WTC11 (cell line): Measurements from ENCODE around the gene INHA. TPM values are rescaled to one million over a fixed set of nuclear protein-coding genes. Genes with fewer than 3 reads are reported as not detected.

ENCODE experiments used
- ATAC-seq: fragments of 200-7000 bp; cut with Tn5 transposase; 2 replicates; pipeline ENCODE4 v1.10.0; 2021; ENCODE audit warnings: mild to moderate bottlenecking, moderate library complexity
- CTCF ChIA-PET: fragments of 300-600 bp; sonication (Branson Sonifier 250); formaldehyde crosslinking; loops from one replicate; lab custom pipeline; 2021; ENCODE audit warnings: antibody characterized with exemption; lab: Charles Lee
- POLR2A ChIA-PET: fragments of 350-600 bp; sonication (Branson Sonifier 250); formaldehyde crosslinking; loops from one replicate; lab custom pipeline; 2021; ENCODE audit warnings: antibody characterized with exemption; lab: Charles Lee
- DNase-seq: peaks from one replicate; pipeline ENCODE4 v3.0.0; 2021; ENCODE audit warnings: low spot score
- H3K27ac Mint-ChIP-seq: 2 replicates; pipeline ENCODE4 v1.8.0; 2021; ENCODE audit warnings: mixed read lengths
- H3K27me3 Mint-ChIP-seq: 2 replicates; pipeline ENCODE4 v1.8.0; 2021; ENCODE audit warnings: low read depth, mild to moderate bottlenecking, moderate library complexity, mixed read lengths
- H3K36me3 Mint-ChIP-seq: 2 replicates; pipeline ENCODE4 v1.8.0; 2021; ENCODE audit warnings: mixed read lengths
- H3K4me1 Mint-ChIP-seq: 2 replicates; pipeline ENCODE4 v1.8.0; 2022; ENCODE audit warnings: mixed read lengths
- H3K4me3 Mint-ChIP-seq: 2 replicates; pipeline ENCODE4 v1.8.0; 2021; ENCODE audit warnings: mild to moderate bottlenecking, moderate library complexity, mixed read lengths
- H3K9me3 Mint-ChIP-seq: 2 replicates; pipeline ENCODE4 v1.8.0; 2021; ENCODE audit warnings: mixed read lengths
- E2F4 ChIP-seq: sonication (generic); formaldehyde crosslinking; IDR thresholded peaks from 2 replicates; pipeline ENCODE4 v1.8.1; 2022; ENCODE audit warnings: low read depth, mild to moderate bottlenecking, moderate library complexity, missing genetic modification reagents, borderline replicate concordance
- E2F5 ChIP-seq: sonication (generic); formaldehyde crosslinking; IDR thresholded peaks from 2 replicates; pipeline ENCODE4 v1.8.1; 2022; ENCODE audit warnings: mild to moderate bottlenecking, moderate library complexity, missing genetic modification reagents
- ELF4 ChIP-seq: sonication (generic); formaldehyde crosslinking; IDR thresholded peaks from 2 replicates; pipeline ENCODE4 v1.8.1; 2022; ENCODE audit warnings: low read depth, mild to moderate bottlenecking, moderate library complexity, missing genetic modification reagents
- GABPB1 ChIP-seq: sonication (generic); formaldehyde crosslinking; IDR thresholded peaks from 2 replicates; pipeline ENCODE4 v1.8.1; 2023; ENCODE audit warnings: mild to moderate bottlenecking, missing genetic modification reagents
- GRHL2 ChIP-seq: fragments of 250-450 bp; sonication (Bioruptor Pico); IDR thresholded peaks from 2 replicates; pipeline ENCODE4 v1.8.0; 2022; ENCODE audit warnings: mild to moderate bottlenecking, moderate library complexity; ENCODE audit not compliant: insufficient replicate concordance, severe bottlenecking
- IRF2 ChIP-seq: sonication (generic); formaldehyde crosslinking; IDR thresholded peaks from 2 replicates; pipeline ENCODE4 v1.8.0; 2022; ENCODE audit warnings: low read depth, missing genetic modification reagents, borderline replicate concordance
- MXD4 ChIP-seq: fragments of 250-450 bp; sonication (Bioruptor Pico); IDR thresholded peaks from 2 replicates; pipeline ENCODE4 v1.8.0; 2021; ENCODE audit warnings: mild to moderate bottlenecking, moderate library complexity, borderline replicate concordance
- NFYB ChIP-seq: sonication (generic); formaldehyde crosslinking; conservative IDR thresholded peaks from 2 replicates; pipeline ENCODE4 v1.8.0; 2022; ENCODE audit warnings: low read depth, missing genetic modification reagents
- NR1H2 ChIP-seq: sonication (generic); formaldehyde crosslinking; IDR thresholded peaks from 2 replicates; pipeline ENCODE4 v1.9.0; 2021; ENCODE audit warnings: mild to moderate bottlenecking, moderate library complexity, missing genetic modification reagents
- PRRX2 ChIP-seq: fragments of 250-450 bp; sonication (Bioruptor Pico); IDR thresholded peaks from 2 replicates; pipeline ENCODE4 v1.8.0; 2021; ENCODE audit warnings: mild to moderate bottlenecking
- RELA ChIP-seq: sonication (generic); formaldehyde crosslinking; IDR thresholded peaks from 2 replicates; pipeline ENCODE4 v1.8.1; 2022; ENCODE audit warnings: missing genetic modification reagents, mild to moderate bottlenecking, borderline replicate concordance
- SMAD4 ChIP-seq: sonication (generic); formaldehyde crosslinking; IDR thresholded peaks from 2 replicates; pipeline ENCODE4 v1.8.0; 2022; ENCODE audit warnings: mild to moderate bottlenecking, missing genetic modification reagents
- TP53 ChIP-seq: sonication (generic); formaldehyde crosslinking; IDR thresholded peaks from 2 replicates; pipeline ENCODE4 v1.8.1; 2023; ENCODE audit warnings: mild to moderate bottlenecking, missing genetic modification reagents
- ZBTB43 ChIP-seq: sonication (generic); formaldehyde crosslinking; IDR thresholded peaks from 2 replicates; pipeline ENCODE4 v1.8.1; 2023; ENCODE audit warnings: mild to moderate bottlenecking, missing genetic modification reagents
- ZNF219 ChIP-seq: sonication (generic); formaldehyde crosslinking; IDR thresholded peaks from 2 replicates; pipeline ENCODE4 v1.8.0; 2023; ENCODE audit warnings: missing genetic modification reagents, mild to moderate bottlenecking, borderline replicate concordance
- ZNF317 ChIP-seq: sonication (generic); formaldehyde crosslinking; IDR thresholded peaks from 2 replicates; pipeline ENCODE4 v1.8.1; 2023; ENCODE audit warnings: low read depth, mild to moderate bottlenecking, moderate library complexity, missing genetic modification reagents, borderline replicate concordance
- ZNF671 ChIP-seq: fragments of 250-450 bp; sonication (Bioruptor Pico); IDR thresholded peaks from 2 replicates; pipeline ENCODE4 v1.8.0; 2021; ENCODE audit warnings: mild to moderate bottlenecking
- total RNA-seq: library from RNA; stranded (reverse); gene quantifications from 3 replicates; pipeline ENCODE4 v1.2.3, GENCODE V29; 2021
- TF ChIP-seq, protein P1 (sequence below): sonication (generic); formaldehyde crosslinking; IDR thresholded peaks from 2 replicates; pipeline ENCODE4 v1.8.0; 2022; ENCODE audit warnings: mild to moderate bottlenecking, missing genetic modification reagents
- TF ChIP-seq, protein P2 (sequence below): sonication (generic); formaldehyde crosslinking; IDR thresholded peaks from 2 replicates; pipeline ENCODE4 v1.8.1; 2022; ENCODE audit warnings: missing genetic modification reagents, borderline replicate concordance
- TF ChIP-seq, protein P3 (sequence below): sonication (generic); formaldehyde crosslinking; IDR thresholded peaks from 2 replicates; pipeline ENCODE4 v1.8.1; 2023; ENCODE audit warnings: mild to moderate bottlenecking, missing genetic modification reagents, moderate library complexity
- TF ChIP-seq, protein P4 (sequence below): sonication (generic); formaldehyde crosslinking; IDR thresholded peaks from 2 replicates; pipeline ENCODE4 v1.8.0; 2022; ENCODE audit warnings: missing genetic modification reagents

Gene INHA
- total RNA-seq, 1 experiment from 2014 or later: 1.4 TPM

GRCh38 chr2:219620546-219620945 is 48.4 kb downstream of the INHA start:
- Mint-ChIP-seq H3K27ac (no peak overlapping the region), H3K27me3 (peaks cover 10% of the 10 kb centered on the region), H3K4me3 (no peak overlapping the region), H3K9me3 (no peaks in the 10 kb centered on the region), H3K36me3 (no peaks in the 10 kb centered on the region), H3K4me1 (no peaks in the 10 kb centered on the region)
- DNase-seq: no peak
- TF ChIP-seq ZBTB43 (CRISPR knock-in tag): no peak
- TF ChIP-seq RELA (CRISPR knock-in tag): no peak
- no peak for TF ChIP-seq ZNF317 (CRISPR knock-in tag)
- TF ChIP-seq TP53 (CRISPR knock-in tag): no peak
- no peak for TF ChIP-seq GABPB1 (CRISPR knock-in tag)
- no peak for TF ChIP-seq ELF4 (CRISPR knock-in tag)
- TF ChIP-seq SMAD4 (CRISPR knock-in tag): no peak
- TF ChIP-seq ZNF671 (CRISPR knock-in tag): no peak
- no peak for TF ChIP-seq MXD4 (CRISPR knock-in tag)
- no peak for TF ChIP-seq IRF2 (CRISPR knock-in tag)
- no peak for ATAC-seq
- ChIA-PET CTCF (interaction anchor here (2.2 to 5.1 kb wide), 3 partner anchors 23 to 125 kb away, joined by 9 to 63 read pairs (median 27); a partner anchor contains a TSS), POLR2A (no interaction called here)

DNA sequence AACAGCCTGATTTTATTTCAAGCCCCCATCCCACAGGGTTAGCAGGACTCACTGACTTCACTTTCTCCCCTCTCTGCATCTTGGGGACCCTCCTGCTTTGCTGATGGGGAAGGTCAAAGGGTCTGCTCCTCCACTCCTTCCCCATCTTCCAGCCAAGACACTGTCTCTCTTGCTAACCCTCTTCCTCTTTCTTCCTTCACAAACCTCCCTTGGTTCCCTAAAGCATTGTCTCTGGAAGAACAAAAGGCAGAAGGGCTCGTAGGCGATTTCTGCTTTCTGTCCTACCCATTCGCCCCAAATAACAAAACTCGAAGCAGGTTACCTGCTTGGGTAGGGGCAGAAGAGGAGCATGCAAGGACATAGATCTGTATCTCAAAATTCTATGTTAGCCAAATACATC is 49.8 kb downstream of the INHA start:
- Mint-ChIP-seq H3K9me3 (no peaks in the 10 kb centered on the region), H3K4me1 (peaks cover 5% of the 10 kb centered on the region)
- POLR2A ChIA-PET: no interaction called here
- TF ChIP-seq, protein P1, sequence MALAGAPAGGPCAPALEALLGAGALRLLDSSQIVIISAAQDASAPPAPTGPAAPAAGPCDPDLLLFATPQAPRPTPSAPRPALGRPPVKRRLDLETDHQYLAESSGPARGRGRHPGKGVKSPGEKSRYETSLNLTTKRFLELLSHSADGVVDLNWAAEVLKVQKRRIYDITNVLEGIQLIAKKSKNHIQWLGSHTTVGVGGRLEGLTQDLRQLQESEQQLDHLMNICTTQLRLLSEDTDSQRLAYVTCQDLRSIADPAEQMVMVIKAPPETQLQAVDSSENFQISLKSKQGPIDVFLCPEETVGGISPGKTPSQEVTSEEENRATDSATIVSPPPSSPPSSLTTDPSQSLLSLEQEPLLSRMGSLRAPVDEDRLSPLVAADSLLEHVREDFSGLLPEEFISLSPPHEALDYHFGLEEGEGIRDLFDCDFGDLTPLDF (CRISPR knock-in tag): no peak
- TF ChIP-seq, all 79 proteins: peak for 0
- Mint-ChIP-seq H3K27me3 (peaks cover 20% of the 10 kb centered on the region), H3K27ac (no peak overlapping the region), H3K4me3 (no peak overlapping the region), H3K36me3 (no peaks in the 10 kb centered on the region)
- CTCF ChIA-PET: interaction anchor here (5.1 kb wide), 1 partner anchor 22 kb away, joined by 63 read pairs; no protein-coding TSS in a partner anchor
- DNase-seq (no peak), ATAC-seq (no peak)

DNA sequence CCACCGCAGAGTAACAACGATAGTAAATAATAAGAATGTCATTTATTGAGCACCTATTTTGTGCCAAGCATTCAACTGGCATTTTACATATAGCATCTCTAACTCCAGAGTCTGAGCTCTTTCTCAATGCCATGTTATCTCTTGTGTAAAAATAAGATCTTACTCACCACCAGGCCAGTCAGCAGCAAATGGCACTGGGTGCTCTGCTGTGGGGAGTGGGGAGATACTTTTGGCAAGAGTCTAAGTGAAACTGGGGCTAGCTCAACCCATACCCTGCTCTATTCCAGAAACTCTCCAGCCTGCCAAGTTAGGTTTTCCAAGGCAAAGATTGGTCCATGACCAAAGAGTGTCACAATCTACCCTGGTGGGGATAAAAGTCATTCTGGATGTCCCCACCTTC is 50.4 kb downstream of the INHA start:
- ATAC-seq: no peak
- CTCF ChIA-PET: interaction anchor here (5.1 kb wide), 1 partner anchor 21 kb away, joined by 63 read pairs; no protein-coding TSS in a partner anchor
- H3K9me3 Mint-ChIP-seq: no peaks in the 10 kb centered on the region
- no peak for DNase-seq
- peaks cover 22% of the 10 kb centered on the region for H3K27me3 Mint-ChIP-seq
- H3K4me1 Mint-ChIP-seq: peaks cover 6% of the 10 kb centered on the region
- H3K4me3 Mint-ChIP-seq: no peak overlapping the region
- no peaks in the 10 kb centered on the region for H3K36me3 Mint-ChIP-seq
- POLR2A ChIA-PET: no interaction called here
- H3K27ac Mint-ChIP-seq: no peak overlapping the region
- TF ChIP-seq GRHL2 (no peak), ZNF219 (CRISPR knock-in tag) (no peak), NFYB (no peak), ZNF317 (CRISPR knock-in tag) (no peak), NR1H2 (CRISPR knock-in tag) (no peak), E2F5 (CRISPR knock-in tag) (no peak), PRRX2 (CRISPR knock-in tag) (no peak), E2F4 (CRISPR knock-in tag) (no peak)
- TF ChIP-seq, protein P2, sequence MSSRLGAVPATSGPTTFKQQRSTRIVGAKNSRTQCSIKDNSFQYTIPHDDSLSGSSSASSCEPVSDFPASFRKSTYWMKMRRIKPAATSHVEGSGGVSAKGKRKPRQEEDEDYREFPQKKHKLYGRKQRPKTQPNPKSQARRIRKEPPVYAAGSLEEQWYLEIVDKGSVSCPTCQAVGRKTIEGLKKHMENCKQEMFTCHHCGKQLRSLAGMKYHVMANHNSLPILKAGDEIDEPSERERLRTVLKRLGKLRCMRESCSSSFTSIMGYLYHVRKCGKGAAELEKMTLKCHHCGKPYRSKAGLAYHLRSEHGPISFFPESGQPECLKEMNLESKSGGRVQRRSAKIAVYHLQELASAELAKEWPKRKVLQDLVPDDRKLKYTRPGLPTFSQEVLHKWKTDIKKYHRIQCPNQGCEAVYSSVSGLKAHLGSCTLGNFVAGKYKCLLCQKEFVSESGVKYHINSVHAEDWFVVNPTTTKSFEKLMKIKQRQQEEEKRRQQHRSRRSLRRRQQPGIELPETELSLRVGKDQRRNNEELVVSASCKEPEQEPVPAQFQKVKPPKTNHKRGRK (CRISPR knock-in tag): no peak
- TF ChIP-seq, protein P3, sequence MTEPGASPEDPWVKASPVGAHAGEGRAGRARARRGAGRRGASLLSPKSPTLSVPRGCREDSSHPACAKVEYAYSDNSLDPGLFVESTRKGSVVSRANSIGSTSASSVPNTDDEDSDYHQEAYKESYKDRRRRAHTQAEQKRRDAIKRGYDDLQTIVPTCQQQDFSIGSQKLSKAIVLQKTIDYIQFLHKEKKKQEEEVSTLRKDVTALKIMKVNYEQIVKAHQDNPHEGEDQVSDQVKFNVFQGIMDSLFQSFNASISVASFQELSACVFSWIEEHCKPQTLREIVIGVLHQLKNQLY (CRISPR knock-in tag): no peak
- TF ChIP-seq, protein P4, sequence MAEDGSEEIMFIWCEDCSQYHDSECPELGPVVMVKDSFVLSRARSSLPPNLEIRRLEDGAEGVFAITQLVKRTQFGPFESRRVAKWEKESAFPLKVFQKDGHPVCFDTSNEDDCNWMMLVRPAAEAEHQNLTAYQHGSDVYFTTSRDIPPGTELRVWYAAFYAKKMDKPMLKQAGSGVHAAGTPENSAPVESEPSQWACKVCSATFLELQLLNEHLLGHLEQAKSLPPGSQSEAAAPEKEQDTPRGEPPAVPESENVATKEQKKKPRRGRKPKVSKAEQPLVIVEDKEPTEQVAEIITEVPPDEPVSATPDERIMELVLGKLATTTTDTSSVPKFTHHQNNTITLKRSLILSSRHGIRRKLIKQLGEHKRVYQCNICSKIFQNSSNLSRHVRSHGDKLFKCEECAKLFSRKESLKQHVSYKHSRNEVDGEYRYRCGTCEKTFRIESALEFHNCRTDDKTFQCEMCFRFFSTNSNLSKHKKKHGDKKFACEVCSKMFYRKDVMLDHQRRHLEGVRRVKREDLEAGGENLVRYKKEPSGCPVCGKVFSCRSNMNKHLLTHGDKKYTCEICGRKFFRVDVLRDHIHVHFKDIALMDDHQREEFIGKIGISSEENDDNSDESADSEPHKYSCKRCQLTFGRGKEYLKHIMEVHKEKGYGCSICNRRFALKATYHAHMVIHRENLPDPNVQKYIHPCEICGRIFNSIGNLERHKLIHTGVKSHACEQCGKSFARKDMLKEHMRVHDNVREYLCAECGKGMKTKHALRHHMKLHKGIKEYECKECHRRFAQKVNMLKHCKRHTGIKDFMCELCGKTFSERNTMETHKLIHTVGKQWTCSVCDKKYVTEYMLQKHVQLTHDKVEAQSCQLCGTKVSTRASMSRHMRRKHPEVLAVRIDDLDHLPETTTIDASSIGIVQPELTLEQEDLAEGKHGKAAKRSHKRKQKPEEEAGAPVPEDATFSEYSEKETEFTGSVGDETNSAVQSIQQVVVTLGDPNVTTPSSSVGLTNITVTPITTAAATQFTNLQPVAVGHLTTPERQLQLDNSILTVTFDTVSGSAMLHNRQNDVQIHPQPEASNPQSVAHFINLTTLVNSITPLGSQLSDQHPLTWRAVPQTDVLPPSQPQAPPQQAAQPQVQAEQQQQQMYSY (CRISPR knock-in tag): no peak
